ENCODE results near the gene ZMYND19.
"Not testable (repeated sequence)": the region's sequence is repeated elsewhere in the genome, so short reads cannot be mapped to it uniquely, and the experiment has no call there.

ZMYND19 gene

GRCh38 chr9:137598943-137599342 is 8.6 kb upstream of the ZMYND19 start:
- Histone ChIP-seq H3K36me3 (ENCODE audit: insufficient read depth, low read length) (no peaks in the 10 kb centered on the region), H3K27me3 (ENCODE audit: control insufficient read depth, insufficient read depth, low read length) (peaks cover 9% of the 10 kb centered on the region), H3K4me3 (ENCODE audit: low read length) (no peak overlapping the region), H3K4me2 (ENCODE audit: low read length) (no peak overlapping the region), H3K9me3 (replicated peaks; ENCODE audit: low read length) (no peaks in the 10 kb centered on the region), H3K9ac (ENCODE audit: low read depth, low read length) (no peak overlapping the region), H3K4me1 (ENCODE audit: control insufficient read depth, insufficient read depth, low read length) (no peaks in the 10 kb centered on the region)

- not testable (repeated sequence) for H3K4me2 ChIP-seq (ENCODE audit: low read length); H3K9me3 ChIP-seq (replicated peaks; ENCODE audit: low read length); H3K4me1 ChIP-seq (ENCODE audit: control insufficient read depth, insufficient read depth, low read length); H3K9ac ChIP-seq (ENCODE audit: low read depth, low read length); H3K4me3 ChIP-seq (ENCODE audit: low read length); H3K36me3 ChIP-seq (ENCODE audit: insufficient read depth, low read length); H3K27me3 ChIP-seq (ENCODE audit: control insufficient read depth, insufficient read depth, low read length)
Measured at GRCh38 chr9:137596577-137596976, 6.3 kb upstream of the ZMYND19 start.

GRCh38 chr9:137593176-137593575 is 2.9 kb upstream of the ZMYND19 start:
- H3K4me3 ChIP-seq (ENCODE audit: low read length) = no peak overlapping the region
- no peak overlapping the region for H3K9ac ChIP-seq (ENCODE audit: low read depth, low read length)
- H3K9me3 ChIP-seq (replicated peaks; ENCODE audit: low read length) = no peaks in the 10 kb centered on the region
- peaks cover 6% of the 10 kb centered on the region for H3K36me3 ChIP-seq (ENCODE audit: insufficient read depth, low read length)
- H3K4me1 ChIP-seq (ENCODE audit: control insufficient read depth, insufficient read depth, low read length) = peaks cover 9% of the 10 kb centered on the region
- no peaks in the 10 kb centered on the region for H3K27me3 ChIP-seq (ENCODE audit: control insufficient read depth, insufficient read depth, low read length)
- no peak overlapping the region for H3K4me2 ChIP-seq (ENCODE audit: low read length)

- H3K36me3 ChIP-seq (ENCODE audit: insufficient read depth, low read length) = peaks cover 10% of the 10 kb centered on the region
- H3K9me3 ChIP-seq (replicated peaks; ENCODE audit: low read length) = no peaks in the 10 kb centered on the region
- H3K9ac ChIP-seq (ENCODE audit: low read depth, low read length) = no peak overlapping the region
- H3K4me2 ChIP-seq (ENCODE audit: low read length) = no peak overlapping the region
- no peaks in the 10 kb centered on the region for H3K27me3 ChIP-seq (ENCODE audit: control insufficient read depth, insufficient read depth, low read length)
- H3K4me3 ChIP-seq (ENCODE audit: low read length) = no peak overlapping the region
- peaks cover 9% of the 10 kb centered on the region for H3K4me1 ChIP-seq (ENCODE audit: control insufficient read depth, insufficient read depth, low read length)
Measured at GRCh38 chr9:137592767-137593166, 2.5 kb upstream of the ZMYND19 start.

- Histone ChIP-seq H3K9ac (ENCODE audit: low read depth, low read length) (peak overlapping the region; percentile 77), H3K4me3 (ENCODE audit: low read length) (peak overlapping the region; percentile 91), H3K9me3 (replicated peaks; ENCODE audit: low read length) (no peaks in the 10 kb centered on the region), H3K4me2 (ENCODE audit: low read length) (peak overlapping the region; percentile 83), H3K36me3 (ENCODE audit: insufficient read depth, low read length) (peaks cover 34% of the 10 kb centered on the region), H3K27me3 (ENCODE audit: control insufficient read depth, insufficient read depth, low read length) (no peaks in the 10 kb centered on the region), H3K4me1 (ENCODE audit: control insufficient read depth, insufficient read depth, low read length) (peaks cover 9% of the 10 kb centered on the region)
Measured at GRCh38 chr9:137590123-137590468, 216 bp downstream of the ZMYND19 start.

GRCh38 chr9:137589441-137590122 is 730 bp downstream of the ZMYND19 start:
- H3K4me2 ChIP-seq (ENCODE audit: low read length) = peak overlapping the region; percentile 83
- peaks cover 37% of the 10 kb centered on the region for H3K36me3 ChIP-seq (ENCODE audit: insufficient read depth, low read length)
- H3K27me3 ChIP-seq (ENCODE audit: control insufficient read depth, insufficient read depth, low read length) = no peaks in the 10 kb centered on the region
- peaks cover 9% of the 10 kb centered on the region for H3K4me1 ChIP-seq (ENCODE audit: control insufficient read depth, insufficient read depth, low read length)
- peak overlapping the region; percentile 77 for H3K9ac ChIP-seq (ENCODE audit: low read depth, low read length)
- H3K9me3 ChIP-seq (replicated peaks; ENCODE audit: low read length) = no peaks in the 10 kb centered on the region
- peak overlapping the region; percentile 91 for H3K4me3 ChIP-seq (ENCODE audit: low read length)

GRCh38 chr9:137588891-137589290 is 1.4 kb downstream of the ZMYND19 start:
- Histone ChIP-seq H3K9me3 (replicated peaks; ENCODE audit: low read length) (no peaks in the 10 kb centered on the region), H3K36me3 (ENCODE audit: insufficient read depth, low read length) (peaks cover 37% of the 10 kb centered on the region), H3K4me3 (ENCODE audit: low read length) (peak overlapping the region; percentile 91), H3K27me3 (ENCODE audit: control insufficient read depth, insufficient read depth, low read length) (no peaks in the 10 kb centered on the region), H3K9ac (ENCODE audit: low read depth, low read length) (peak overlapping the region; percentile 77), H3K4me1 (ENCODE audit: control insufficient read depth, insufficient read depth, low read length) (peaks cover 9% of the 10 kb centered on the region), H3K4me2 (ENCODE audit: low read length) (peak overlapping the region; percentile 83)

GRCh38 chr9:137588311-137588710 is 2.0 kb downstream of the ZMYND19 start:
- Histone ChIP-seq H3K9ac (ENCODE audit: low read depth, low read length) (no peak overlapping the region), H3K9me3 (replicated peaks; ENCODE audit: low read length) (no peaks in the 10 kb centered on the region), H3K4me3 (ENCODE audit: low read length) (no peak overlapping the region), H3K4me1 (ENCODE audit: control insufficient read depth, insufficient read depth, low read length) (peaks cover 9% of the 10 kb centered on the region), H3K36me3 (ENCODE audit: insufficient read depth, low read length) (peaks cover 40% of the 10 kb centered on the region), H3K27me3 (ENCODE audit: control insufficient read depth, insufficient read depth, low read length) (no peaks in the 10 kb centered on the region), H3K4me2 (ENCODE audit: low read length) (no peak overlapping the region)

GRCh38 chr9:137586854-137587253 is 3.5 kb downstream of the ZMYND19 start:
- Histone ChIP-seq H3K4me2 (ENCODE audit: low read length) (no peak overlapping the region), H3K9me3 (replicated peaks; ENCODE audit: low read length) (no peaks in the 10 kb centered on the region), H3K4me1 (ENCODE audit: control insufficient read depth, insufficient read depth, low read length) (peaks cover 9% of the 10 kb centered on the region), H3K4me3 (ENCODE audit: low read length) (no peak overlapping the region), H3K27me3 (ENCODE audit: control insufficient read depth, insufficient read depth, low read length) (no peaks in the 10 kb centered on the region), H3K9ac (ENCODE audit: low read depth, low read length) (no peak overlapping the region), H3K36me3 (ENCODE audit: insufficient read depth, low read length) (peaks cover 52% of the 10 kb centered on the region)

- Histone ChIP-seq H3K36me3 (ENCODE audit: insufficient read depth, low read length) (peaks cover 59% of the 10 kb centered on the region), H3K4me3 (ENCODE audit: low read length) (no peak overlapping the region), H3K27me3 (ENCODE audit: control insufficient read depth, insufficient read depth, low read length) (no peaks in the 10 kb centered on the region), H3K9ac (ENCODE audit: low read depth, low read length) (no peak overlapping the region), H3K4me1 (ENCODE audit: control insufficient read depth, insufficient read depth, low read length) (peaks cover 9% of the 10 kb centered on the region), H3K4me2 (ENCODE audit: low read length) (no peak overlapping the region), H3K9me3 (replicated peaks; ENCODE audit: low read length) (no peaks in the 10 kb centered on the region)
Measured at GRCh38 chr9:137583957-137584356, 6.4 kb downstream of the ZMYND19 start.

GRCh38 chr9:137583347-137583746 is 7.0 kb downstream of the ZMYND19 start:
- Histone ChIP-seq H3K27me3 (ENCODE audit: control insufficient read depth, insufficient read depth, low read length) (no peaks in the 10 kb centered on the region), H3K4me3 (ENCODE audit: low read length) (no peak overlapping the region), H3K9me3 (replicated peaks; ENCODE audit: low read length) (no peaks in the 10 kb centered on the region), H3K36me3 (ENCODE audit: insufficient read depth, low read length) (peaks cover 55% of the 10 kb centered on the region), H3K9ac (ENCODE audit: low read depth, low read length) (no peak overlapping the region), H3K4me2 (ENCODE audit: low read length) (no peak overlapping the region), H3K4me1 (ENCODE audit: control insufficient read depth, insufficient read depth, low read length) (peaks cover 6% of the 10 kb centered on the region)

- no peak overlapping the region for H3K9ac ChIP-seq (ENCODE audit: low read depth, low read length)
- H3K9me3 ChIP-seq (replicated peaks; ENCODE audit: low read length) = no peaks in the 10 kb centered on the region
- no peak overlapping the region for H3K4me3 ChIP-seq (ENCODE audit: low read length)
- H3K36me3 ChIP-seq (ENCODE audit: insufficient read depth, low read length) = peaks cover 45% of the 10 kb centered on the region
- H3K27me3 ChIP-seq (ENCODE audit: control insufficient read depth, insufficient read depth, low read length) = no peaks in the 10 kb centered on the region
- H3K4me2 ChIP-seq (ENCODE audit: low read length) = no peak overlapping the region
- peaks cover 9% of the 10 kb centered on the region for H3K4me1 ChIP-seq (ENCODE audit: control insufficient read depth, insufficient read depth, low read length)
Measured at GRCh38 chr9:137582286-137582860, 7.9 kb downstream of the ZMYND19 start.
